Umbilical cord (tissue), 2 donors: ENCODE data around the gene RTTN. TPM values are rescaled to one million over a fixed set of nuclear protein-coding genes. Genes with fewer than 3 reads are reported as not detected.
A peak's percentile ranks its signal among the peaks of the same experiment; 100 is the strongest.

Source experiments
- DNase-seq: peaks from one replicate; pipeline ENCODE4 v3.0.0-alpha.2; 2015; ENCODE audit warnings: low spot score
- total RNA-seq: library from RNA; depleted of rRNA; stranded (reverse); fragments of >200 nt; gene quantifications from one replicate; pipeline ENCODE4 v1.2.3, GENCODE V29; 2014; ENCODE audit warnings: low replicate concordance; ENCODE audit not compliant: insufficient read depth

RTTN gene
- total RNA-seq, 1 donor from 2014 or later = 53.2 TPM

GRCh38 chr18:70025580-70025979 is 179.9 kb downstream of the RTTN start:
- DNase-seq = no peak

- no peak for DNase-seq
Observed at GRCh38 chr18:70024829-70025228, 180.7 kb downstream of the RTTN start.

DNA sequence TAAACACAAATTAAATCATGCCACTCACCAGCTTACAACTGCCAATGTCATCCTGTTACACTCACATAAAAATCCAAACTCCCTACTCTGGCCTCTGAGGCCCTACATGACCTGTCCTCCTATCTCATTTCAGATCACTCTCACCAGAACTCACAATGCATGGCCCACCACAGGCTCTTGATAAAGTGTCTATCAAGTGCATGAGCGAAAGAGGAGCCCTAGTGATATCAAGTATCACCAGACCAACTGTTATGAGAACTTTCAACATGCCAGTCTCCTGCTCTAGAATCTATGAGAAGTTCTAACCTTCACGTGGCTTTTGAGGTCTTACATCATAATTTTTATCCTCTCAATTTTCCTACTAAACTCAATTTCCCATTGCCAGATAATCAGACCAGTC is 181.4 kb downstream of the RTTN start:
- no peak for DNase-seq

DNA sequence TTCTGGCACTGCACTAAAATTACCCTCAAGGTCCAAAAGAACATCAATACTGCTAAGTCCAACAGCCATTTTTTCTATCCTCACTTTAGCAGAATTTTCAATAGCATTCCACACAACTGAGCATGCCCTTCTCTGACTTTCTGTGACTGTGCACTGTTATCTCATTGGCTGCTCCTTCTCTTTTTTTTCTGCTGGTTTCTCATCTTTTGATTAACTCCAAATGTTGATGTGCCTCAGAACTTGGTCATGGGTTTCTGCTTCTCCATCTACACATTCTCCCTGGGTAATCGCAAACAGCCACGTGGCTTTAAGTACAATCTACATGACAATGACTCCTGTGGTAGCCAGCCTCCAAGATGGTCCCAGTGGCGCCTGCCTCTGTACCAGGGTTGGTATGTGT is 182.9 kb downstream of the RTTN start:
- no peak for DNase-seq

GRCh38 chr18:70021498-70021897 is 184.0 kb downstream of the RTTN start:
- no peak for DNase-seq

GRCh38 chr18:70021043-70021442 is 184.4 kb downstream of the RTTN start:
- no peak for DNase-seq

DNA sequence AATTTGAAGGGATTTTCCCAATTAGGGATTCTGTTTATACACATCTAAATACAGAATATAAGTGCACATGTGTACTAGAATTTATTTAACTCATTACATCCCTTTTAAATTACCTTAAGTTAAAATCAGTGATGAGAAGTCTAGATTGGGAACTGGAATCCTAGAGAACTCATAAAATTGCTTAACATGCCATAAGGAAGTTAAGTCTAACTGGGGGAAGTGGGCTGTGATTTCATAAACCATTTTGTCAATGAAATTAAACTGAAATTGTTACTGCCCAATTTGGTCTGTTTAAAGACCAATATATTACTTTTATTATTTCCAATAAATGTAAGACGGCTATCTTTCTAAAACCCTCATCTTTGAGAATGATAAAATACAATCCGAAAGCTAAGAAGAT is 185.5 kb downstream of the RTTN start:
- DNase-seq = no peak

- DNase-seq = no peak
Observed at GRCh38 chr18:70019136-70019535, 186.4 kb downstream of the RTTN start.

GRCh38 chr18:70015127-70015526 is 190.4 kb downstream of the RTTN start:
- DNase-seq = peak; percentile 28

DNA sequence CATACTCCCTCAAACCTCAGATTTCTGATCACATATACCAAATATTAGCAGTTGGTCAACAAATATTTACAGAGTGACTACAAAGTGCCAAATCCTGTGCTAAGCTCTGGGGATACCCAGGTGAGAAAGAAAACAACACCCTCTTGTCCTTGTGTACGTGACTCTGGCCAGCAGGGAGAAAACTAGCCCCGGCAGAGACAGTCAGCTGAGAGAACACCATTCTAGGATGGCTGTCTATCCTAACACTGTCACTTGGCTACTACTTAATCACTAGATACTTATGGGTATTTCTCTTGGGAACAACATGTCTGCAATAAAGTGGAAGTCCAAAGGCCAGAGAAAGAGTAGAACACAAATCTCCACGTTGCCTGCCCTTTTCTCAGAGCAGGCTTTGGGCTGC is 199.9 kb downstream of the RTTN start:
- no peak for DNase-seq

GRCh38 chr18:70004696-70005095 is 200.8 kb downstream of the RTTN start:
- peak; percentile 89 for DNase-seq

- peak; percentile 20 for DNase-seq
Observed at GRCh38 chr18:69999656-70000055, 205.8 kb downstream of the RTTN start.

- peak; percentile 22 for DNase-seq
Observed at GRCh38 chr18:69998523-69998987, 206.9 kb downstream of the RTTN start.

DNA sequence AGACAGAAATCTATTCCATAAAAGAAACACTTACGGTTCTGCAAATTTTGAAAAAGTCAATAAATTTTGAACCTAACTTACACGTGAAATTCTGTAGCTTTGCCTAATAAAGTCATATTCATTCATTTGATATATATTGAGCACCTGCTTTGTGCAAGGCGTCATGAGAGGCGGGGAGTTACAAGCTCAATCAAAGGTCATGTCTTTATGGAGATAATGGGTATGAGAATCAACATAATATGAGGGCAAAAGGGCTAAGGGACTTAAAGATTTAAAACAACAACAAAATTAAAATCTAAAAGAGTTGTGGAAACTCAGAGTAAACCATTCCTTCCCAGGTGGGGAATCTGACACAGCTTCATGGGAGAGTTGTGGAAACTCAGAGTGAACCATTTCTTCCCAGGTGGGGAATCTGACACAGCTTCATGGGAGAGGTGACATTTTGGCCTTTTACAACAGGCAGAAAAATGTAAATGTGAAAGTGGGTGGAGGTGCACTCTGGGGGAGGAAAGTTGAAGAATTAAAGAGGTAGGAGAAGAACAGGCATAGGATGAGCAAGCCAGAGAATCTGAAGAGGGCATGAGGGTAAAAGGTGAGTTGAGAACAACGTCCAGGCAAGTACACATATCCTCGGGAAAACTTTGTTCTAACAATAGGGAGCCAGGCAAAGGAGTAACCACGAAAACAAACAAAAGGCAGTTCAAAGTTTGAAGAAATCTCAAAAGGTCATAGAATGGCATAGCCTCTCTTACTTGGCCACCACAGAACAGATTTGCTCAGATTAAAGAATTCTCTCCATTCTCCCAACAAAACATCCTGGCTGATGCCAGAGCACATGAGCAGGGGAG is 208.3 kb downstream of the RTTN start:
- DNase-seq = no peak

DNA sequence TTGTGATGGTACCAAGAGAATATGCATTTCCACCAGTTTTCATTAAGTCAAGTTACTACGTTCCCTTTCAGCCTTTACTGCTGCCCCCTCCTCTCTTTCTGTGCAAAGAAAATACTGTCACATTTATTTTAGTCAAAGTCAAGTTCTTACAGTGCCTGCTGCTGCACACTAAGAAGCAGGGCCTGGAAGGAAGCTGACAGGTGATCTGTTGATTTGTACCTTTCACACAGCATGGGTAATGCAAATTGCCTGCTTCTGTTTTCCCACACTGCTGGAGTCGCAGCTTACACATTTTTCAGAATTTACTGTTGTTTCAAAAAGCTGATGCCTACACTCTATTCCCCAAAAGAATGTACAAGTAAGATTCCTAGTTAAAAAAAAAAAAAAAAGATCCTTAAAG is 209.1 kb downstream of the RTTN start:
- no peak for DNase-seq

- no peak for DNase-seq
Observed at GRCh38 chr18:69995774-69996173, 209.7 kb downstream of the RTTN start.

GRCh38 chr18:69992776-69993175 is 212.7 kb downstream of the RTTN start:
- no peak for DNase-seq

- DNase-seq = no peak
Observed at GRCh38 chr18:69987870-69988269, 217.6 kb downstream of the RTTN start.

DNA sequence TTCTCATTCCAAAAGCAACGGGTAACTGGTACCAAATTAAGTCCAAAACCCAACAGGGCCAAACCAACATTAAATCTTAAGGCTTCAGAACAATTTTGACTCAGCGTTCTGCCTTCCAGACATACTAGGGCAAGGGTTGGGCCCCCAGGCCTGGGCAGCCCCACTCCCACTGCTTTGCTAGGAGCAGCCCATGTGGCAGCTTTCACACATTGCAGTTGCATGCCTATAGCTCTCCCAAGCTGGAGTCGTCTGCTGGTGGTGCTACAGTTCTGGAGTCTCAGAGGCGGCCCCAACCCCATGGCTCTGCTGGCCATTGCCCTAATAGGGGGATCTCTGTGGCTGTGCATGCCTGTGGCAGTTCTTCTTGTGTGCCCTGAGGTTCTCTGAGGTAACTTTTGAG is 220.2 kb downstream of the RTTN start:
- no peak for DNase-seq

GRCh38 chr18:69982417-69982816 is 223.1 kb downstream of the RTTN start:
- no peak for DNase-seq

DNA sequence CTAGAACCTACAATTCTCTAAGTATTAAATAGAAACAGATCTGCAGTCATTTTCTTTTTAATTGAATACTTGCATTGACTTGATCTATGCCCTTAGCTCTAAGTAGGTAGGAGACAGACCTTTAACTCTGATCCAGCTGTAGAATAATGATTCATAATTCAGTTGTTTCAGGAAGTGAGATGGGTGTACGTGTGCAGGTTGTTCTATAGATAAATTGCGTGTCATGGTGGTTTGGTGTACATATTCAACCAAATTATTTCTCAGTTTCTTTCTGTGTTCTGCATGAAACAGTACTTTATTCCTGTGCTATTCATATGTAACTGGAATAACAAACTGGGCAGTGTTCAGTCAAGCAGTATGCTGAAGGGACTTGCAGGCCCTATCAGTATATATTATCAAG is 223.5 kb downstream of the RTTN start:
- no peak for DNase-seq

GRCh38 chr18:69980982-69981804 is 224.3 kb downstream of the RTTN start:
- DNase-seq = no peak

- no peak for DNase-seq
Observed at GRCh38 chr18:69980509-69980908, 225.0 kb downstream of the RTTN start.
